Measurements from ENCODE around the gene SLC2A4RG. TPM values are rescaled to one million over a fixed set of nuclear protein-coding genes. Genes with fewer than 3 reads are reported as not detected.

Gene SLC2A4RG
- total and polyA plus RNA-seq, 2 of the 13 experiments (the other 11 are each of a cell fraction or from before 2014, with no cell fraction given) = 91.4 to 95.9 TPM

DNA sequence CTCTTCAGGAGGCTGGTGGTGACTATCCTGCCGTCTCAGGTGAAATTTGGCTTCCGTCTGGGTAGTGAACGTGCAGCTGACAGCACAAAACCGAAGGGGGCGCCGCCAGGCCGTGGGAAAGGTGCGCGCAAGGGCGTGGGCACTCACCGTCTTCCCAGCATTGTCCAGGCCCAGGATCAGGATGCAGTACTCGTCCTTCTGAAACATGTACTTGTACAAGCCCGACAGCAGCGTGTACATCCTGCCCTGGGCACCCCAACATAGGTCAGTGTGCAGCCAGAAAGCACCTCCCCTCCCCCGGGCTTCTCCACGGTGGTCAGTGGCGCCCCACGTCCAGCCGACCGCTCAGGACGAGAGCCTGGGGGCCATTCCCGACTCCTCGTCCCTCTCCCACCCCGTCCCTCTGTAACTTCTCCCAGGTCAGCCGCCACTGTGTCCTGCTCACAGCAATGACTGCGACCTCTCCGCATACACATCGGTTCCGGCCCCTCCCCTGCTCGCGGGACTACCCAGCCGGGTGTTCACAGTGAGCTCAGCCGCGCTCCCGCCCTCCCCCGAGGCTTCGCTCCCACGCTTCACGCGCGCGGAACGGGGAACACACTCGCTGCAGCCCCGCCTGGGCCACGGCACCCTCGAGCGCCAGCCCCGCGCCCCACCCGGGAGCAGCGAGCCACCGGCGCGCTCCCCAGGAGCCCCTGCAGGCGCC, 32.6 kb upstream of the SLC2A4RG start (continued):
- TF ChIP-seq, protein P1, sequence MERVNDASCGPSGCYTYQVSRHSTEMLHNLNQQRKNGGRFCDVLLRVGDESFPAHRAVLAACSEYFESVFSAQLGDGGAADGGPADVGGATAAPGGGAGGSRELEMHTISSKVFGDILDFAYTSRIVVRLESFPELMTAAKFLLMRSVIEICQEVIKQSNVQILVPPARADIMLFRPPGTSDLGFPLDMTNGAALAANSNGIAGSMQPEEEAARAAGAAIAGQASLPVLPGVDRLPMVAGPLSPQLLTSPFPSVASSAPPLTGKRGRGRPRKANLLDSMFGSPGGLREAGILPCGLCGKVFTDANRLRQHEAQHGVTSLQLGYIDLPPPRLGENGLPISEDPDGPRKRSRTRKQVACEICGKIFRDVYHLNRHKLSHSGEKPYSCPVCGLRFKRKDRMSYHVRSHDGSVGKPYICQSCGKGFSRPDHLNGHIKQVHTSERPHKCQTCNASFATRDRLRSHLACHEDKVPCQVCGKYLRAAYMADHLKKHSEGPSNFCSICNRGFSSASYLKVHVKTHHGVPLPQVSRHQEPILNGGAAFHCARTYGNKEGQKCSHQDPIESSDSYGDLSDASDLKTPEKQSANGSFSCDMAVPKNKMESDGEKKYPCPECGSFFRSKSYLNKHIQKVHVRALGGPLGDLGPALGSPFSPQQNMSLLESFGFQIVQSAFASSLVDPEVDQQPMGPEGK (CRISPR knock-in tag; IDR thresholded peaks at IDR 0.05) = peak; percentile 70
- TF ChIP-seq, protein P2, sequence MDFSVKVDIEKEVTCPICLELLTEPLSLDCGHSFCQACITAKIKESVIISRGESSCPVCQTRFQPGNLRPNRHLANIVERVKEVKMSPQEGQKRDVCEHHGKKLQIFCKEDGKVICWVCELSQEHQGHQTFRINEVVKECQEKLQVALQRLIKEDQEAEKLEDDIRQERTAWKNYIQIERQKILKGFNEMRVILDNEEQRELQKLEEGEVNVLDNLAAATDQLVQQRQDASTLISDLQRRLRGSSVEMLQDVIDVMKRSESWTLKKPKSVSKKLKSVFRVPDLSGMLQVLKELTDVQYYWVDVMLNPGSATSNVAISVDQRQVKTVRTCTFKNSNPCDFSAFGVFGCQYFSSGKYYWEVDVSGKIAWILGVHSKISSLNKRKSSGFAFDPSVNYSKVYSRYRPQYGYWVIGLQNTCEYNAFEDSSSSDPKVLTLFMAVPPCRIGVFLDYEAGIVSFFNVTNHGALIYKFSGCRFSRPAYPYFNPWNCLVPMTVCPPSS (IDR thresholded peaks at IDR 0.05) = no peak
- TF ChIP-seq HMG20B (CRISPR knock-in tag; conservative IDR thresholded peaks at IDR 0.05) = no peak; the same call in 1 of the 2 replicates
- TF ChIP-seq, protein P3, sequence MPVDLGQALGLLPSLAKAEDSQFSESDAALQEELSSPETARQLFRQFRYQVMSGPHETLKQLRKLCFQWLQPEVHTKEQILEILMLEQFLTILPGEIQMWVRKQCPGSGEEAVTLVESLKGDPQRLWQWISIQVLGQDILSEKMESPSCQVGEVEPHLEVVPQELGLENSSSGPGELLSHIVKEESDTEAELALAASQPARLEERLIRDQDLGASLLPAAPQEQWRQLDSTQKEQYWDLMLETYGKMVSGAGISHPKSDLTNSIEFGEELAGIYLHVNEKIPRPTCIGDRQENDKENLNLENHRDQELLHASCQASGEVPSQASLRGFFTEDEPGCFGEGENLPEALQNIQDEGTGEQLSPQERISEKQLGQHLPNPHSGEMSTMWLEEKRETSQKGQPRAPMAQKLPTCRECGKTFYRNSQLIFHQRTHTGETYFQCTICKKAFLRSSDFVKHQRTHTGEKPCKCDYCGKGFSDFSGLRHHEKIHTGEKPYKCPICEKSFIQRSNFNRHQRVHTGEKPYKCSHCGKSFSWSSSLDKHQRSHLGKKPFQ (CRISPR knock-in tag; IDR thresholded peaks at IDR 0.05; ENCODE audit: insufficient replicate concordance) = no peak
- TF ChIP-seq RXRB (CRISPR knock-in tag; IDR thresholded peaks at IDR 0.05; ENCODE audit: borderline replicate concordance) = peak; percentile 79
- TF ChIP-seq HCFC1 (IDR thresholded peaks at IDR 0.05; ENCODE audit: low read depth, low read length) = peak; percentile 32; the same call in 1 of the 2 replicates
- TF ChIP-seq, protein P4, sequence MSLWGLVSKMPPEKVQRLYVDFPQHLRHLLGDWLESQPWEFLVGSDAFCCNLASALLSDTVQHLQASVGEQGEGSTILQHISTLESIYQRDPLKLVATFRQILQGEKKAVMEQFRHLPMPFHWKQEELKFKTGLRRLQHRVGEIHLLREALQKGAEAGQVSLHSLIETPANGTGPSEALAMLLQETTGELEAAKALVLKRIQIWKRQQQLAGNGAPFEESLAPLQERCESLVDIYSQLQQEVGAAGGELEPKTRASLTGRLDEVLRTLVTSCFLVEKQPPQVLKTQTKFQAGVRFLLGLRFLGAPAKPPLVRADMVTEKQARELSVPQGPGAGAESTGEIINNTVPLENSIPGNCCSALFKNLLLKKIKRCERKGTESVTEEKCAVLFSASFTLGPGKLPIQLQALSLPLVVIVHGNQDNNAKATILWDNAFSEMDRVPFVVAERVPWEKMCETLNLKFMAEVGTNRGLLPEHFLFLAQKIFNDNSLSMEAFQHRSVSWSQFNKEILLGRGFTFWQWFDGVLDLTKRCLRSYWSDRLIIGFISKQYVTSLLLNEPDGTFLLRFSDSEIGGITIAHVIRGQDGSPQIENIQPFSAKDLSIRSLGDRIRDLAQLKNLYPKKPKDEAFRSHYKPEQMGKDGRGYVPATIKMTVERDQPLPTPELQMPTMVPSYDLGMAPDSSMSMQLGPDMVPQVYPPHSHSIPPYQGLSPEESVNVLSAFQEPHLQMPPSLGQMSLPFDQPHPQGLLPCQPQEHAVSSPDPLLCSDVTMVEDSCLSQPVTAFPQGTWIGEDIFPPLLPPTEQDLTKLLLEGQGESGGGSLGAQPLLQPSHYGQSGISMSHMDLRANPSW (CRISPR knock-in tag; IDR thresholded peaks at IDR 0.05; ENCODE audit: borderline replicate concordance) = no peak
- no peak for TF ChIP-seq CBX2 (IDR thresholded peaks at IDR 0.05; ENCODE audit: low read depth, low read length)
- no peak for TF ChIP-seq CBX2 (CRISPR knock-in tag; IDR thresholded peaks at IDR 0.05; ENCODE audit: low read depth)
- TF ChIP-seq RAD51 (IDR thresholded peaks at IDR 0.05; ENCODE audit: borderline replicate concordance) = no peak
- no peak for TF ChIP-seq ZNF34 (CRISPR knock-in tag; IDR thresholded peaks at IDR 0.05; ENCODE audit: borderline replicate concordance)
- TF ChIP-seq MAFF (IDR thresholded peaks at IDR 0.05; ENCODE audit: low read depth, low read length) = peak; percentile 51
- TF ChIP-seq ISX (CRISPR knock-in tag; conservative IDR thresholded peaks at IDR 0.05) = no peak
- no peak for TF ChIP-seq ZNF747 (CRISPR knock-in tag; IDR thresholded peaks at IDR 0.05; ENCODE audit: borderline replicate concordance)
- TF ChIP-seq ZNF160 (CRISPR knock-in tag; IDR thresholded peaks at IDR 0.05) = no peak
- TF ChIP-seq MTA3 (CRISPR knock-in tag; IDR thresholded peaks at IDR 0.05) = no peak
- TF ChIP-seq ZNF33A (CRISPR knock-in tag; IDR thresholded peaks at IDR 0.05; ENCODE audit: borderline replicate concordance) = no peak
- TF ChIP-seq ZC3H13 (CRISPR knock-in tag; IDR thresholded peaks at IDR 0.05) = no peak; the same call in none of the 2 replicates
- peak; percentile 79 for TF ChIP-seq ZNF317 (CRISPR knock-in tag; IDR thresholded peaks at IDR 0.05)

Measured in HepG2 (cell line).